Muscle of back (tissue), 13 donors: ENCODE results near the gene RANGAP1. TPM values are rescaled to one million over a fixed set of nuclear protein-coding genes. Genes with fewer than 3 reads are reported as not detected.

Experiments
- DNase-seq, 3 donors: peaks; one replicate each; pipeline versions ENCODE4 v3.0.0 to v3.0.0-alpha.2; 2013
- long read RNA-seq, 9 donors: transcript quantifications; one replicate each; lab custom pipeline, GENCODE V29; 2026
- polyA plus RNA-seq, 10 donors: library from polyadenylated mRNA; unstranded; fragments of 120-200 nt; gene quantifications; one replicate each; pipeline ENCODE4 v1.2.1, GENCODE V29; 2013; ENCODE audit not compliant: insufficient read length in 10 of 10

Gene RANGAP1
- polyA plus RNA-seq: 10 to 100 TPM; 23.1 to 35.8 (median 27.5) TPM
- long read RNA-seq, donor 1, full-length matches to known transcripts: 4 of 28 reads
- long read RNA-seq, donor 1, partial matches to known transcripts: 19 of 28 reads
- long read RNA-seq, donor 1, other reads (novel, unspliced or antisense): 5 of 28 reads
- long read RNA-seq, donor 2, partial matches to known transcripts: 0 of 1 reads
- long read RNA-seq, donor 2, other reads (novel, unspliced or antisense): 0 of 1 reads
- long read RNA-seq, donor 3: 0 reads
- long read RNA-seq, donor 4, partial matches to known transcripts: 0 of 1 reads
- long read RNA-seq, donor 4, other reads (novel, unspliced or antisense): 0 of 1 reads
- long read RNA-seq, donor 5, partial matches to known transcripts: 0 of 1 reads
- long read RNA-seq, donor 5, other reads (novel, unspliced or antisense): 0 of 1 reads
- long read RNA-seq, donor 6, partial matches to known transcripts: 0 of 1 reads
- long read RNA-seq, donor 6, other reads (novel, unspliced or antisense): 0 of 1 reads
- long read RNA-seq, donor 7: 0 reads
- long read RNA-seq, donor 8, partial matches to known transcripts: 0 of 2 reads
- long read RNA-seq, donor 8, other reads (novel, unspliced or antisense): 0 of 2 reads
- long read RNA-seq, donor 9, partial matches to known transcripts: 0 of 1 reads
- long read RNA-seq, donor 9, other reads (novel, unspliced or antisense): 0 of 1 reads

- peak; percentile 99 to 100 (median 99) for DNase-seq
Measured at GRCh38 chr22:41285820-41286638, at the start of gene RANGAP1. TSS of gene RANGAP1 (minus strand) at chr22:41286187. CDS start at chr22:41281044, 5,143 bp downstream.

GRCh38 chr22:41334951-41335635 is 49.1 kb upstream of the RANGAP1 start:
- no peak for DNase-seq

GRCh38 chr22:41334215-41334614 is 48.2 kb upstream of the RANGAP1 start:
- DNase-seq: no peak

GRCh38 chr22:41333806-41334205 is 47.8 kb upstream of the RANGAP1 start:
- no peak for DNase-seq

GRCh38 chr22:41332217-41332939 is 46.4 kb upstream of the RANGAP1 start:
- no peak for DNase-seq

GRCh38 chr22:41330169-41330568 is 44.2 kb upstream of the RANGAP1 start:
- DNase-seq: no peak

GRCh38 chr22:41327124-41327523 is 41.1 kb upstream of the RANGAP1 start:
- peak in 1 of 3 donors; percentile 16 for DNase-seq

- peak in 2 of 3 donors; percentile 22 to 62 for DNase-seq
Measured at GRCh38 chr22:41324821-41325528, 39.0 kb upstream of the RANGAP1 start.

- no peak for DNase-seq
Measured at GRCh38 chr22:41320416-41321240, 34.6 kb upstream of the RANGAP1 start.

- no peak for DNase-seq
Measured at GRCh38 chr22:41315586-41315985, 29.6 kb upstream of the RANGAP1 start.

GRCh38 chr22:41314821-41315220 is 28.8 kb upstream of the RANGAP1 start:
- DNase-seq: no peak

- DNase-seq: no peak
Measured at GRCh38 chr22:41311487-41311886, 25.5 kb upstream of the RANGAP1 start.

- no peak for DNase-seq
Measured at GRCh38 chr22:41310336-41310735, 24.3 kb upstream of the RANGAP1 start.

- DNase-seq: no peak
Measured at GRCh38 chr22:41308544-41308947, 22.6 kb upstream of the RANGAP1 start.

- DNase-seq: peak in 2 of 3 donors; percentile 19 to 46
Measured at GRCh38 chr22:41308054-41308453, 22.1 kb upstream of the RANGAP1 start.

GRCh38 chr22:41305646-41306045 is 19.7 kb upstream of the RANGAP1 start:
- no peak for DNase-seq

GRCh38 chr22:41302811-41303210 is 16.8 kb upstream of the RANGAP1 start:
- DNase-seq: no peak

- DNase-seq: peak in 2 of 3 donors; percentile 42 to 73
Measured at GRCh38 chr22:41302021-41302767, 16.2 kb upstream of the RANGAP1 start.
